GM12878 (cell line): Measurements from ENCODE around the gene CIP2A. TPM values are rescaled to one million over a fixed set of nuclear protein-coding genes. Genes with fewer than 3 reads are reported as not detected.

ENCODE experiments used
- ATAC-seq: fragments of 200-7000 bp; cut with Tn5 transposase; 3 replicates; pipeline ENCODE4 v1.9.1; 2020; ENCODE audit warnings: mild to moderate bottlenecking, moderate library complexity
- BruUV-seq: library from RNA; stranded (reverse); fragments of 400-500 nt; replicated peaks from 2 replicates; lab custom pipeline; 2021; lab: Mats Ljungman, UMichigan
- CTCF ChIA-PET: fragments of 300-600 bp; sonication (Branson Sonifier 250); formaldehyde crosslinking; extraction: SDS; loops from one replicate; lab custom pipeline; 2021; ENCODE audit warnings: inconsistent platforms; lab: Yijun Ruan, JAX
- POLR2A ChIA-PET: fragments of 350-600 bp; formaldehyde crosslinking; extraction: SDS; loops from one replicate; lab custom pipeline; 2021; ENCODE audit warnings: inconsistent platforms; lab: Charles Lee
- RAD21 ChIA-PET: fragments of 300-600 bp; sonication (Branson Sonifier 250); formaldehyde crosslinking; loops from one replicate; lab custom pipeline; 2023; ENCODE audit warnings: antibody characterized with exemption; ENCODE audit not compliant: unreplicated experiment; lab: Charles Lee
- SMC1A ChIA-PET: fragments of 300-600 bp; sonication (Branson Sonifier 250); formaldehyde crosslinking; loops from one replicate; lab custom pipeline; 2023; ENCODE audit not compliant: unreplicated experiment, uncharacterized antibody; lab: Charles Lee
- DNase-seq: peaks from one replicate; pipeline ENCODE4 v3.0.0-alpha.2; 2011; ENCODE audit warnings: low read depth, low spot score
- FAIRE-seq: peaks from 3 replicates; lab custom pipeline; 2011; peaks lifted over from hg19 to GRCh38; lab: Jason Lieb, UNC
- H2AFZ ChIP-seq: 2 replicates; pipeline ENCODE4 v1.6.0; 2011; ENCODE audit warnings: low read depth, low read length, control low read depth; ENCODE audit not compliant: control insufficient read depth
- H3K27ac ChIP-seq: 2 replicates; pipeline ENCODE4 v1.5.1; 2011; ENCODE audit warnings: control low read depth; ENCODE audit not compliant: control insufficient read depth, insufficient read depth
- H3K27me3 ChIP-seq, 2 experiments: replicated peaks in 1 of 2; 2 replicates each; pipeline versions ENCODE4 v1.6.0 to v1.6.1; 2011; ENCODE audit warnings: low read length in 1 of 2; ENCODE audit not compliant: control insufficient read depth in 2 of 2, insufficient read depth in 2 of 2
- H3K36me3 ChIP-seq, 2 experiments: 2 replicates each; pipeline ENCODE4 v1.5.1; 2011; ENCODE audit warnings: low read length in 1 of 2; ENCODE audit not compliant: control insufficient read depth in 2 of 2, insufficient read depth in 2 of 2
- H3K4me1 ChIP-seq: 2 replicates; pipeline ENCODE4 v1.6.1; 2011; ENCODE audit warnings: mild to moderate bottlenecking, low read length, moderate library complexity, mixed read lengths; ENCODE audit not compliant: control insufficient read depth, insufficient read depth
- H3K4me2 ChIP-seq: 2 replicates; pipeline ENCODE4 v1.6.0; 2011; ENCODE audit warnings: control low read depth; ENCODE audit not compliant: control insufficient read depth, insufficient read depth
- H3K4me3 ChIP-seq: fragments of 200-600 bp; sonication (generic); 2 replicates; pipeline ENCODE4 v1.5.1; 2016
- H3K79me2 ChIP-seq: 2 replicates; pipeline ENCODE4 v1.6.0; 2011; ENCODE audit warnings: low read length; ENCODE audit not compliant: control insufficient read depth, insufficient read depth
- H3K9ac ChIP-seq: 2 replicates; pipeline ENCODE4 v1.8.0; 2011; ENCODE audit warnings: low read length, control low read depth, mixed read lengths; ENCODE audit not compliant: control insufficient read depth, insufficient read depth
- H3K9me3 ChIP-seq: replicated peaks from 3 replicates; pipeline ENCODE4 v1.5.1; 2011; ENCODE audit warnings: mild to moderate bottlenecking, low read length; ENCODE audit not compliant: control insufficient read depth, insufficient read depth
- H4K20me1 ChIP-seq: 2 replicates; pipeline ENCODE4 v1.6.0; 2011; ENCODE audit not compliant: control insufficient read depth, insufficient read depth
- CREB1 ChIP-seq: IDR thresholded peaks from 2 replicates; pipeline ENCODE4 v1.6.1; 2012; ENCODE audit warnings: low read depth, mild to moderate bottlenecking, inconsistent platforms
- CTCF ChIP-seq, 3 experiments: IDR thresholded peaks in 2 of 3; conservative IDR thresholded peaks in 1 of 3; 2 replicates each; pipeline ENCODE4 v1.5.1; 2011; ENCODE audit warnings: low read depth in 3 of 3, low read length in 3 of 3, mild to moderate bottlenecking in 3 of 3, control low read depth in 2 of 3, moderate library complexity in 2 of 3, inconsistent platforms in 1 of 3, mixed read lengths in 1 of 3; ENCODE audit not compliant: control insufficient read depth in 2 of 3, insufficient read depth in 1 of 3; ENCODE audit errors: extremely low read depth in 1 of 3
- ESRRA ChIP-seq: IDR thresholded peaks from 2 replicates; pipeline ENCODE4 v1.6.1; 2012; ENCODE audit warnings: mild to moderate bottlenecking, low read length, improper control_type of control experiment
- HCFC1 ChIP-seq: fragments of 150-350 bp; IDR thresholded peaks from 2 replicates; pipeline ENCODE4 v1.6.1; 2014; ENCODE audit warnings: low read length
- KDM1A ChIP-seq: fragments of 200-600 bp; sonication (generic); IDR thresholded peaks from 2 replicates; pipeline ENCODE4 v1.6.1; 2016; ENCODE audit warnings: borderline replicate concordance
- PBX3 ChIP-seq: IDR thresholded peaks from 2 replicates; pipeline ENCODE4 v1.6.1; 2011; ENCODE audit warnings: mild to moderate bottlenecking, low read depth, low read length, moderate library complexity; ENCODE audit not compliant: insufficient replicate concordance
- PRDM15 ChIP-seq: fragments of 450-650 bp; formaldehyde crosslinking; IDR thresholded peaks from 2 replicates; pipeline ENCODE4 v1.4.0; 2020; ENCODE audit warnings: mild to moderate bottlenecking, moderate library complexity
- SREBF1 ChIP-seq: IDR thresholded peaks from 2 replicates; pipeline ENCODE4 v1.6.1; 2012; ENCODE audit warnings: mild to moderate bottlenecking, low read length
- TCF3 ChIP-seq: IDR thresholded peaks from 2 replicates; pipeline ENCODE4 v1.6.1; 2012; ENCODE audit warnings: low read depth, mild to moderate bottlenecking, low read length, borderline replicate concordance; ENCODE audit not compliant: insufficient read depth
- YBX1 ChIP-seq: fragments of 450-650 bp; IDR thresholded peaks from 2 replicates; pipeline ENCODE4 v1.6.1; 2016; ENCODE audit warnings: antibody characterized with exemption
- ZBTB11 ChIP-seq: fragments of 450-650 bp; formaldehyde crosslinking; IDR thresholded peaks from 2 replicates; pipeline ENCODE4 v1.5.0; 2022; ENCODE audit warnings: mild to moderate bottlenecking, missing genetic modification characterization
- ZNF384 ChIP-seq: IDR thresholded peaks from 2 replicates; pipeline ENCODE4 v1.6.1; 2012; ENCODE audit warnings: low read depth, mild to moderate bottlenecking, low read length, improper control_type of control experiment, borderline replicate concordance
- WGBS: methylation state at CpG from one replicate; pipeline ENCODE4 v1.1.6; 2016; ENCODE audit warnings: low lambda C conversion rate; ENCODE audit not compliant: insufficient replicate concordance, insufficient coverage; ENCODE audit errors: missing lambda C conversion rate; 5-methylcytosine and 5-hydroxymethylcytosine counted together
- in situ Hi-C: fragments of 300-500 bp; cut with MboI; formaldehyde crosslinking; loops from 9 replicates; pipeline ENCODE4 v1.14.3; 2018; ENCODE audit warnings: mixed read lengths
- intact Hi-C: fragments of 100-400 bp; cut with micrococcal nuclease; formaldehyde crosslinking; loops from one replicate; pipeline ENCODE4 v1.14.2; 2022; ENCODE audit not compliant: unreplicated experiment
- polyA plus RNA-seq, 11 experiments: library from polyadenylated mRNA; depleted of rRNA in 4 of 11; unstranded in 6 of 11; stranded (reverse) in 5 of 11; fragments of >200 nt; fragmentation: Nextera tagmentation in 4 of 11; fragmentation: Illumina TruSeq in 1 of 11; extraction: Ambion mirVana in 4 of 11; extraction: Trizol in 1 of 11; gene quantifications; 1 replicate in 1 of 11; 2 replicates in 10 of 11; pipeline versions ENCODE4 v1.2.1 to v1.2.3, GENCODE V29; 2011 to 2016; ENCODE audit warnings: inconsistent platforms in 2 of 11, missing spikeins in 2 of 11, low read depth in 1 of 11
- total RNA-seq, 4 experiments: library from RNA; depleted of rRNA in 3 of 4; stranded (reverse); fragments of >200 nt in 3 of 4; fragmentation: Illumina TruSeq in 1 of 4; extraction: Trizol in 1 of 4; gene quantifications; 2 replicates each; pipeline versions ENCODE4 v1.2.1 to v1.2.3, GENCODE V29; 2013 to 2021

The CIP2A gene
- total and polyA plus RNA-seq, 10 of the 15 experiments (the other 5 are each of a cell fraction or from before 2014, with no cell fraction given), result 12.5 to 29.7 (median 26.5) TPM

- DNase-seq, result no peak
- FAIRE-seq, result no peak
- Histone ChIP-seq H3K79me2 (no peaks in the 10 kb centered on the region), H3K4me1 (no peaks in the 10 kb centered on the region), H3K36me3 (no peaks in the 10 kb centered on the region; a peak in 1 of 4 replicates), H3K4me2 (no peak overlapping the region), H4K20me1 (no peaks in the 10 kb centered on the region), H3K9ac (no peak overlapping the region), H2AFZ (no peak overlapping the region), H3K27me3 (no peaks in the 10 kb centered on the region), H3K27ac (no peak overlapping the region), H3K4me3 (no peak overlapping the region), H3K9me3 (no peaks in the 10 kb centered on the region)
- RAD21 ChIA-PET, result interaction anchor here (1.1 kb wide), 1 partner anchor 34 kb away, joined by 3 read pairs; the partner anchor contains the start of genes CIP2A and DZIP3
- no TSS peak for BruUV-seq
- POLR2A ChIA-PET, result no interaction called here
- no peak for ATAC-seq
- in situ Hi-C loops, result no loop called here
- WGBS, result 50% methylated on average over 3 of the region's 3 CpGs
- CTCF ChIA-PET, result interaction anchor here (0.7 to 1.5 kb wide), 3 partner anchors 8 to 146 kb away, joined by 3 to 4 read pairs (median 3); no protein-coding TSS in a partner anchor
- SMC1A ChIA-PET, result interaction anchor here (1.0 to 2.2 kb wide), 3 partner anchors 8 to 70 kb away, joined by 3 to 10 read pairs (median 3); no protein-coding TSS in a partner anchor
- intact Hi-C loops, result no loop called here
- TF ChIP-seq PRDM15 (no peak), KDM1A (no peak), YBX1 (no peak), CREB1 (no peak), CTCF (IDR thresholded peaks at IDR 0.05 in 2 of 3, conservative IDR thresholded peaks at IDR 0.05 in 1 of 3; ENCODE audit: control insufficient read depth in 2 of 3, extremely low read depth in 1 of 3, insufficient read depth in 1 of 3, low read depth in 3 of 3, low read length in 3 of 3) (no peak), SREBF1 (no peak), PBX3 (no peak), ZBTB11 (CRISPR knock-in tag) (no peak), ZNF384 (no peak), ESRRA (no peak), TCF3 (no peak), HCFC1 (no peak)
These were observed 34.3 kb upstream of the CIP2A start for GRCh38 chr3:108623504-108623903.
